ENCODE data around the gene HNF1A. TPM values are rescaled to one million over a fixed set of nuclear protein-coding genes. Genes with fewer than 3 reads are reported as not detected.
"Not testable (repeated sequence)": the region's sequence is repeated elsewhere in the genome, so short reads cannot be mapped to it uniquely, and the experiment has no call there.

HNF1A gene
- polyA plus RNA-seq, 3 donors, result 0.03 TPM; not detected in 2

- H3K79me2 ChIP-seq (ENCODE audit: insufficient read depth, low read length); H3K4me1 ChIP-seq (ENCODE audit: control insufficient read depth in 1 of 2, insufficient read depth in 2 of 2, low read length in 2 of 2); H3K4me3 Mint-ChIP-seq; H2AFZ ChIP-seq (ENCODE audit: insufficient read depth, low read depth, low read length, poor library complexity, severe bottlenecking); H3K27ac Mint-ChIP-seq; H3K4me1 Mint-ChIP-seq; H3K36me3 Mint-ChIP-seq; H3K9me3 ChIP-seq (replicated peaks in 1 of 2; ENCODE audit: control insufficient read depth in 1 of 2, insufficient read depth in 1 of 2, low read length in 2 of 2); H4K20me1 ChIP-seq (ENCODE audit: insufficient read depth, low read length); H3K27me3 ChIP-seq (ENCODE audit: control insufficient read depth in 2 of 2, insufficient read depth in 2 of 2, low read length in 2 of 2); DNase-seq; intact Hi-C loops (cut with micrococcal nuclease); H3K4me2 ChIP-seq (replicated peaks; ENCODE audit: extremely low read depth, low read length, poor library complexity, severe bottlenecking); H3K27ac ChIP-seq (ENCODE audit: low read depth in 1 of 2, low read length in 2 of 2); H3K4me3 ChIP-seq (replicated peaks in 1 of 3; ENCODE audit: low read depth in 2 of 3, low read length in 3 of 3); H3K9ac ChIP-seq (ENCODE audit: insufficient read depth, low read length, poor library complexity, severe bottlenecking); H3K36me3 ChIP-seq (replicated peaks in 1 of 2; ENCODE audit: control insufficient read depth in 1 of 2, insufficient read depth in 2 of 2, low read length in 2 of 2); H3K27me3 Mint-ChIP-seq (ENCODE audit: low read depth in 3 of 3): not testable (repeated sequence)
- H3K9me3 Mint-ChIP-seq, result peaks cover 0 to 13% (median 0%) of the 10 kb centered on the region in 7 donors
- 97% methylated on average over 16 of the region's 31 CpGs for WGBS (ENCODE audit: insufficient coverage)
Measured at GRCh38 chr12:120950260-120950799, 28.0 kb upstream of the HNF1A start.

DNA sequence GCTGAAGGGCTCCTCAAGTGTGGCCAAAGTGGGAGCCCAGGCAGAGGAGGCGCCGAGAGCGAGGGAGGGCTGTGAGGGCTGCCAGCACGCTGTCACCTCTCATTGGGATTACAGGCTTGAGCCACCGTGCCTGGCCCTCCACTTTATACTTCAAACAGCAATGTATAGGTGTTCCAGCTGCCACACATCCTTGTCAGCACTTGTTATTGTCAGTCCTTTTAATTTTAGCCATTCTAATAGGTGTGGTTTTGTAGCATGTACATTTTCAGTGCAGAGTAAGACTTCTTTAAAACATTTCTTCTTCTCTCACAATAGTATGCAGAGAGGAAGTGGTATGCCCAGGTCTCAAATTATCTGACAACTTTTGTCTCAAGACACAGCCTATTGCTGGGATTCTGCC lies 27.5 kb upstream of the HNF1A start:
- 91% methylated on average over 4 of the region's 5 CpGs for WGBS (ENCODE audit: insufficient coverage)
- Mint-ChIP-seq H3K27ac (no peak overlapping the region), H3K36me3 (no peaks in the 10 kb centered on the region), H3K27me3 (ENCODE audit: low read depth in 3 of 3) (no peaks in the 10 kb centered on the region), H3K9me3 (peaks cover 0 to 15% (median 0%) of the 10 kb centered on the region in 7 donors), H3K4me1 (no peaks in the 10 kb centered on the region), H3K4me3 (no peak overlapping the region)
- Histone ChIP-seq H3K4me3 (replicated peaks in 1 of 3; ENCODE audit: low read depth in 2 of 3, low read length in 3 of 3) (no peak overlapping the region), H3K4me1 (ENCODE audit: control insufficient read depth in 1 of 2, insufficient read depth in 2 of 2, low read length in 2 of 2) (no peaks in the 10 kb centered on the region), H4K20me1 (ENCODE audit: insufficient read depth, low read length) (no peaks in the 10 kb centered on the region), H3K36me3 (replicated peaks in 1 of 2; ENCODE audit: control insufficient read depth in 1 of 2, insufficient read depth in 2 of 2, low read length in 2 of 2) (no peaks in the 10 kb centered on the region), H3K4me2 (replicated peaks; ENCODE audit: extremely low read depth, low read length, poor library complexity, severe bottlenecking) (no peak overlapping the region), H3K9ac (ENCODE audit: insufficient read depth, low read length, poor library complexity, severe bottlenecking) (no peak overlapping the region), H3K27ac (ENCODE audit: low read depth in 1 of 2, low read length in 2 of 2) (no peak overlapping the region), H3K79me2 (ENCODE audit: insufficient read depth, low read length) (no peaks in the 10 kb centered on the region), H3K9me3 (replicated peaks in 1 of 2; ENCODE audit: control insufficient read depth in 1 of 2, insufficient read depth in 1 of 2, low read length in 2 of 2) (no peaks in the 10 kb centered on the region), H2AFZ (ENCODE audit: insufficient read depth, low read depth, low read length, poor library complexity, severe bottlenecking) (no peak overlapping the region), H3K27me3 (ENCODE audit: control insufficient read depth in 2 of 2, insufficient read depth in 2 of 2, low read length in 2 of 2) (no peaks in the 10 kb centered on the region)
- intact Hi-C loops (cut with micrococcal nuclease), result no loop called here
- no peak for DNase-seq
- TF ChIP-seq, protein P1, sequence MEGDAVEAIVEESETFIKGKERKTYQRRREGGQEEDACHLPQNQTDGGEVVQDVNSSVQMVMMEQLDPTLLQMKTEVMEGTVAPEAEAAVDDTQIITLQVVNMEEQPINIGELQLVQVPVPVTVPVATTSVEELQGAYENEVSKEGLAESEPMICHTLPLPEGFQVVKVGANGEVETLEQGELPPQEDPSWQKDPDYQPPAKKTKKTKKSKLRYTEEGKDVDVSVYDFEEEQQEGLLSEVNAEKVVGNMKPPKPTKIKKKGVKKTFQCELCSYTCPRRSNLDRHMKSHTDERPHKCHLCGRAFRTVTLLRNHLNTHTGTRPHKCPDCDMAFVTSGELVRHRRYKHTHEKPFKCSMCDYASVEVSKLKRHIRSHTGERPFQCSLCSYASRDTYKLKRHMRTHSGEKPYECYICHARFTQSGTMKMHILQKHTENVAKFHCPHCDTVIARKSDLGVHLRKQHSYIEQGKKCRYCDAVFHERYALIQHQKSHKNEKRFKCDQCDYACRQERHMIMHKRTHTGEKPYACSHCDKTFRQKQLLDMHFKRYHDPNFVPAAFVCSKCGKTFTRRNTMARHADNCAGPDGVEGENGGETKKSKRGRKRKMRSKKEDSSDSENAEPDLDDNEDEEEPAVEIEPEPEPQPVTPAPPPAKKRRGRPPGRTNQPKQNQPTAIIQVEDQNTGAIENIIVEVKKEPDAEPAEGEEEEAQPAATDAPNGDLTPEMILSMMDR (IDR thresholded peaks at IDR 0.05), result no peak

All from CD14-positive monocyte (primary cell).